A549 (cell line): ENCODE results near the gene ATP1A3.

ENCODE experiments used
- CBX2 ChIP-seq: fragments of 200-600 bp; sonication (generic); IDR thresholded peaks from 2 replicates; pipeline ENCODE4 v1.6.1; 2016; ENCODE audit warnings: low read depth, mild to moderate bottlenecking, borderline replicate concordance
- CEBPB ChIP-seq, 2 experiments: fragments of >200 bp in 1 of 2; sonication (Bioruptor Twin) in 1 of 2; formaldehyde crosslinking in 1 of 2; IDR thresholded peaks; 2 replicates each; pipeline ENCODE4 v1.6.1; 2012 to 2016
- CHD2 ChIP-seq: fragments of 150-350 bp; IDR thresholded peaks from 2 replicates; pipeline ENCODE4 v1.6.1; 2014; ENCODE audit warnings: low read length; ENCODE audit not compliant: partially characterized antibody
- CHD4 ChIP-seq: fragments of 200-600 bp; sonication (generic); IDR thresholded peaks from 2 replicates; pipeline ENCODE4 v1.6.1; 2016; ENCODE audit warnings: antibody characterized with exemption, mild to moderate bottlenecking, borderline replicate concordance
- CTCF ChIP-seq: fragments of >200 bp; sonication (Bioruptor Twin); formaldehyde crosslinking; IDR thresholded peaks from 3 replicates; pipeline ENCODE4 v1.5.1; 2016
- ESRRA ChIP-seq: fragments of 150-350 bp; IDR thresholded peaks from 2 replicates; pipeline ENCODE4 v1.6.1; 2014; ENCODE audit warnings: mild to moderate bottlenecking, low read length, borderline replicate concordance
- HDAC2 ChIP-seq: fragments of 200-600 bp; sonication (generic); IDR thresholded peaks from 2 replicates; pipeline ENCODE4 v1.6.1; 2016
- HMGXB4 ChIP-seq: fragments of 250-450 bp; sonication (Bioruptor Pico); IDR thresholded peaks from 2 replicates; pipeline ENCODE4 v1.5.0; 2021; ENCODE audit warnings: mild to moderate bottlenecking, moderate library complexity, borderline replicate concordance
- JUNB ChIP-seq: fragments of >200 bp; sonication (Bioruptor Twin); formaldehyde crosslinking; IDR thresholded peaks from 2 replicates; pipeline ENCODE4 v1.6.1; 2016
- KDM1A ChIP-seq: fragments of 200-600 bp; sonication (generic); IDR thresholded peaks from 2 replicates; pipeline ENCODE4 v1.6.1; 2016; ENCODE audit warnings: low read depth, mild to moderate bottlenecking
- MAX ChIP-seq: IDR thresholded peaks from 2 replicates; pipeline ENCODE4 v1.6.1; 2012
- POLR2A ChIP-seq: IDR thresholded peaks from 2 replicates; pipeline ENCODE4 v1.6.1; 2012; ENCODE audit warnings: mild to moderate bottlenecking, low read length
- TF ChIP-seq, protein P1 (sequence below): fragments of 200-600 bp; sonication (generic); IDR thresholded peaks from 2 replicates; pipeline ENCODE4 v1.6.1; 2016; ENCODE audit warnings: antibody characterized with exemption, mild to moderate bottlenecking, moderate library complexity

DNA sequence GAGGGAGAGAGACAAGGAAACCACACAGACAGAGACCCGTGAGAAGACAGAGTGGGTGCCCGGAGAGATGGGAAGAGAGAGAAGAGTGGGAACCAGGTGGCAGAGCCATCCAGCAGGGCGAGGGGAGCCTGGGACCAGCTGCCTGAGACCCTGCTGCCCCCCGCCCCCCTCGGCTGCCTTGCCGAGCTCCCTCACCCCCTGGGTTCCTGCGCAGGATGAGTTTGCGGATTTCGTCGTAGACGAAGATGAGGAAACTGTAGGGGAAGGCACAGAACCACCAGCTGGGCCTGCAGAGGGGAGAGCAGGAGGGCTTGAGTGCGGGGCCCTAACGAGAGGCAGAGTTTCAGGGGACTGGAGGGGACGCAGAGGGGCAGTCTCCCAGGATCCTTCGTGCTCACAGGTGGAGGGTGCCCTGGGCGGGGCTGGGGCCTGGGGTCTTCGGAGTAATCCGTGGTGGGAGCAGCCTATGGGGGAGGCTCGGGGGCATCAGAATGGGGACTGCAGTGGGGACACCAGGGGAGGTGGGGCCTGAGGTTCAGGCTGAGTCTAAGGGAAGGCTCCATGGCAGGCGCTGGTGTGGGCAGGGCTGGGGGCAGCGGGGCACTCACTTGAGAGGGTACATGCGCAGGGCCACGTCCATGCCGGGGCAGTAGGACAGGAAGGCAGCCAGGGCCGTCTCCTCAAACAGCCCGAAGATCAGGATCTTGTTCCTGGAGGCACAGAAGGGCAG, 26.8 kb downstream of the ATP1A3 start:
- TF ChIP-seq CBX2: no peak
- TF ChIP-seq CEBPB (IDR thresholded peaks at IDR 0.05): no peak
- TF ChIP-seq CHD4: no peak
- TF ChIP-seq CHD2: no peak
- TF ChIP-seq CTCF: no peak
- no peak for TF ChIP-seq POLR2A
- TF ChIP-seq, protein P1, sequence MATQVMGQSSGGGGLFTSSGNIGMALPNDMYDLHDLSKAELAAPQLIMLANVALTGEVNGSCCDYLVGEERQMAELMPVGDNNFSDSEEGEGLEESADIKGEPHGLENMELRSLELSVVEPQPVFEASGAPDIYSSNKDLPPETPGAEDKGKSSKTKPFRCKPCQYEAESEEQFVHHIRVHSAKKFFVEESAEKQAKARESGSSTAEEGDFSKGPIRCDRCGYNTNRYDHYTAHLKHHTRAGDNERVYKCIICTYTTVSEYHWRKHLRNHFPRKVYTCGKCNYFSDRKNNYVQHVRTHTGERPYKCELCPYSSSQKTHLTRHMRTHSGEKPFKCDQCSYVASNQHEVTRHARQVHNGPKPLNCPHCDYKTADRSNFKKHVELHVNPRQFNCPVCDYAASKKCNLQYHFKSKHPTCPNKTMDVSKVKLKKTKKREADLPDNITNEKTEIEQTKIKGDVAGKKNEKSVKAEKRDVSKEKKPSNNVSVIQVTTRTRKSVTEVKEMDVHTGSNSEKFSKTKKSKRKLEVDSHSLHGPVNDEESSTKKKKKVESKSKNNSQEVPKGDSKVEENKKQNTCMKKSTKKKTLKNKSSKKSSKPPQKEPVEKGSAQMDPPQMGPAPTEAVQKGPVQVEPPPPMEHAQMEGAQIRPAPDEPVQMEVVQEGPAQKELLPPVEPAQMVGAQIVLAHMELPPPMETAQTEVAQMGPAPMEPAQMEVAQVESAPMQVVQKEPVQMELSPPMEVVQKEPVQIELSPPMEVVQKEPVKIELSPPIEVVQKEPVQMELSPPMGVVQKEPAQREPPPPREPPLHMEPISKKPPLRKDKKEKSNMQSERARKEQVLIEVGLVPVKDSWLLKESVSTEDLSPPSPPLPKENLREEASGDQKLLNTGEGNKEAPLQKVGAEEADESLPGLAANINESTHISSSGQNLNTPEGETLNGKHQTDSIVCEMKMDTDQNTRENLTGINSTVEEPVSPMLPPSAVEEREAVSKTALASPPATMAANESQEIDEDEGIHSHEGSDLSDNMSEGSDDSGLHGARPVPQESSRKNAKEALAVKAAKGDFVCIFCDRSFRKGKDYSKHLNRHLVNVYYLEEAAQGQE: no peak
- no peak for TF ChIP-seq HMGXB4 (CRISPR knock-in tag)
- TF ChIP-seq KDM1A: no peak
- TF ChIP-seq JUNB: no peak
- TF ChIP-seq ESRRA: no peak
- no peak for TF ChIP-seq HDAC2
- TF ChIP-seq MAX: no peak
